Keratinocyte (primary cell): ENCODE results near the gene RBM10. TPM values are rescaled to one million over a fixed set of nuclear protein-coding genes. Genes with fewer than 3 reads are reported as not detected.

Source experiments
- DNase-seq: peaks from one replicate; pipeline ENCODE4 v3.0.0-alpha.2; 2011; ENCODE audit warnings: low read depth, missing footprints, low spot score
- FAIRE-seq: peaks from 2 replicates; lab custom pipeline; 2011; peaks lifted over from hg19 to GRCh38; lab: Jason Lieb, UNC
- H2AFZ ChIP-seq: 2 replicates; pipeline ENCODE4 v1.6.0; 2012; ENCODE audit warnings: low read length, control low read depth, inconsistent platforms; ENCODE audit not compliant: control insufficient read depth
- H3K27ac ChIP-seq: 2 replicates; pipeline ENCODE4 v1.5.1; 2011; ENCODE audit warnings: low read length; ENCODE audit not compliant: control insufficient read depth, insufficient read depth
- H3K27me3 ChIP-seq: 3 replicates; pipeline ENCODE4 v1.6.0; 2011; ENCODE audit warnings: low read length; ENCODE audit not compliant: control insufficient read depth, insufficient read depth; ENCODE audit errors: extremely low read depth
- H3K36me3 ChIP-seq, 2 experiments: 2 replicates in 1 of 2; 3 replicates in 1 of 2; pipeline ENCODE4 v1.5.1; 2011; ENCODE audit warnings: low read length in 2 of 2, mild to moderate bottlenecking in 1 of 2; ENCODE audit not compliant: control insufficient read depth in 2 of 2, insufficient read depth in 2 of 2; ENCODE audit errors: extremely low read depth in 1 of 2
- H3K4me1 ChIP-seq: 3 replicates; pipeline ENCODE4 v1.5.1; 2011; ENCODE audit warnings: low read length; ENCODE audit not compliant: control insufficient read depth, insufficient read depth; ENCODE audit errors: extremely low read depth
- H3K4me2 ChIP-seq: 3 replicates; pipeline ENCODE4 v1.6.0; 2011; ENCODE audit warnings: low read depth, low read length; ENCODE audit not compliant: control insufficient read depth, insufficient read depth; ENCODE audit errors: extremely low read depth
- H3K4me3 ChIP-seq, 3 experiments: fragments of 200-600 bp in 1 of 3; sonication (generic) in 1 of 3; 2 replicates in 2 of 3; 3 replicates in 1 of 3; pipeline ENCODE4 v1.5.1; 2011 to 2016; ENCODE audit warnings: low read length in 3 of 3, mild to moderate bottlenecking in 3 of 3, control low read depth in 2 of 3, inconsistent platforms in 1 of 3, low read depth in 1 of 3, mixed read lengths in 1 of 3, mixed run types in 1 of 3, moderate library complexity in 1 of 3; ENCODE audit not compliant: control insufficient read depth in 2 of 3, insufficient read depth in 2 of 3; ENCODE audit errors: extremely low read depth in 1 of 3
- H3K79me2 ChIP-seq: 2 replicates; pipeline ENCODE4 v1.6.0; 2012; ENCODE audit warnings: low read length; ENCODE audit not compliant: control insufficient read depth, insufficient read depth
- H3K9ac ChIP-seq: 3 replicates; pipeline ENCODE4 v1.6.0; 2011; ENCODE audit warnings: low read length; ENCODE audit not compliant: control insufficient read depth, insufficient read depth; ENCODE audit errors: extremely low read depth
- H3K9me1 ChIP-seq: 3 replicates; pipeline ENCODE4 v1.6.0; 2011; ENCODE audit warnings: low read length; ENCODE audit not compliant: control insufficient read depth, insufficient read depth; ENCODE audit errors: extremely low read depth
- H3K9me3 ChIP-seq: 2 replicates; pipeline ENCODE4 v1.5.1; 2012; ENCODE audit warnings: low read depth, low read length; ENCODE audit not compliant: control insufficient read depth
- H4K20me1 ChIP-seq: 3 replicates; pipeline ENCODE4 v1.6.0; 2011; ENCODE audit warnings: low read length; ENCODE audit not compliant: control insufficient read depth, insufficient read depth; ENCODE audit errors: extremely low read depth
- CTCF ChIP-seq, 3 experiments: IDR thresholded peaks in 1 of 3; conservative IDR thresholded peaks in 1 of 3; optimal IDR thresholded peaks in 1 of 3; 2 replicates in 2 of 3; 3 replicates in 1 of 3; pipeline versions ENCODE3 to v1.5.1; 2011; ENCODE audit warnings: low read length in 3 of 3, mild to moderate bottlenecking in 3 of 3, moderate library complexity in 2 of 3, control low read depth in 1 of 3, inconsistent platforms in 1 of 3; ENCODE audit not compliant: insufficient read depth in 2 of 3; ENCODE audit errors: extremely low read depth in 1 of 3
- EZH2 ChIP-seq: IDR thresholded peaks from one replicate; pipeline ENCODE4 v1.6.1; 2012; ENCODE audit warnings: inconsistent platforms, mild to moderate bottlenecking, low read length, moderate library complexity
- dilution Hi-C: fragments of 300-500 bp; cut with MboI; formaldehyde crosslinking; loops from one replicate; pipeline ENCODE4 v1.7.0; 2020; ENCODE audit warnings: low sequenced_read_pairs; ENCODE audit not compliant: extremely low pct_ligation_motif_present
- polyA plus RNA-seq, 5 experiments: library from polyadenylated mRNA; depleted of rRNA in 3 of 5; stranded (reverse) in 3 of 5; stranded (forward) in 1 of 5; unstranded in 1 of 5; fragments of >200 nt; gene quantifications; 1 replicate in 1 of 5; 2 replicates in 3 of 5; 3 replicates in 1 of 5; pipeline versions ENCODE4 v1.2.1 to v1.2.3, GENCODE V29; 2011 to 2012; ENCODE audit warnings: missing spikeins in 2 of 5, low read depth in 1 of 5, low replicate concordance in 1 of 5

Gene RBM10
- polyA plus RNA-seq, 1 donor (not counting 4 experiments of a cell fraction or from before 2014, with no cell fraction given) = 10.8 TPM

- Histone ChIP-seq H3K36me3 (peaks cover 0 to 12% of the 10 kb centered on the region in 2 experiments), H3K4me3 (no peak overlapping the region), H3K79me2 (no peaks in the 10 kb centered on the region), H4K20me1 (no peaks in the 10 kb centered on the region), H2AFZ (no peak overlapping the region), H3K4me1 (peaks cover under 1% of the 10 kb centered on the region), H3K9me1 (no peaks in the 10 kb centered on the region), H3K9me3 (no peaks in the 10 kb centered on the region), H3K4me2 (no peak overlapping the region), H3K27ac (no peak overlapping the region), H3K27me3 (no peaks in the 10 kb centered on the region), H3K9ac (no peak overlapping the region)
- DNase-seq (no peak), FAIRE-seq (no peak)
- dilution Hi-C loops = no loop called here
- TF ChIP-seq EZH2 (no peak), CTCF (optimal IDR thresholded peaks at IDR 0.05 in 1 of 3, IDR thresholded peaks at IDR 0.05 in 1 of 3, conservative IDR thresholded peaks at IDR 0.05 in 1 of 3; ENCODE audit: extremely low read depth in 1 of 3, insufficient read depth in 2 of 3, low read length in 3 of 3) (no peak)
Measured at GRCh38 chrX:47172549-47172948, 27.5 kb downstream of the RBM10 start.

- no peak for FAIRE-seq
- H3K9me3 ChIP-seq = no peaks in the 10 kb centered on the region
- H4K20me1 ChIP-seq = no peaks in the 10 kb centered on the region
- no peak overlapping the region for H3K27ac ChIP-seq
- H3K4me2 ChIP-seq = no peak overlapping the region
- no peaks in the 10 kb centered on the region for H3K27me3 ChIP-seq
- H3K79me2 ChIP-seq = no peaks in the 10 kb centered on the region
- H3K36me3 ChIP-seq = peaks cover 0 to 12% of the 10 kb centered on the region in 2 experiments
- DNase-seq = no peak
- no peak overlapping the region for H3K9ac ChIP-seq
- H3K9me1 ChIP-seq = no peaks in the 10 kb centered on the region
- dilution Hi-C loops = no loop called here
- no peak overlapping the region for H2AFZ ChIP-seq
- H3K4me1 ChIP-seq = peaks cover 6% of the 10 kb centered on the region
- H3K4me3 ChIP-seq = no peak overlapping the region
- TF ChIP-seq CTCF (optimal IDR thresholded peaks at IDR 0.05 in 1 of 3, IDR thresholded peaks at IDR 0.05 in 1 of 3, conservative IDR thresholded peaks at IDR 0.05 in 1 of 3; ENCODE audit: extremely low read depth in 1 of 3, insufficient read depth in 2 of 3, low read length in 3 of 3) = no peak
- TF ChIP-seq EZH2 = no peak
Measured at GRCh38 chrX:47172971-47173792, 28.2 kb downstream of the RBM10 start.
